ENCODE data around the gene IGFBP6.

The IGFBP6 gene

DNA sequence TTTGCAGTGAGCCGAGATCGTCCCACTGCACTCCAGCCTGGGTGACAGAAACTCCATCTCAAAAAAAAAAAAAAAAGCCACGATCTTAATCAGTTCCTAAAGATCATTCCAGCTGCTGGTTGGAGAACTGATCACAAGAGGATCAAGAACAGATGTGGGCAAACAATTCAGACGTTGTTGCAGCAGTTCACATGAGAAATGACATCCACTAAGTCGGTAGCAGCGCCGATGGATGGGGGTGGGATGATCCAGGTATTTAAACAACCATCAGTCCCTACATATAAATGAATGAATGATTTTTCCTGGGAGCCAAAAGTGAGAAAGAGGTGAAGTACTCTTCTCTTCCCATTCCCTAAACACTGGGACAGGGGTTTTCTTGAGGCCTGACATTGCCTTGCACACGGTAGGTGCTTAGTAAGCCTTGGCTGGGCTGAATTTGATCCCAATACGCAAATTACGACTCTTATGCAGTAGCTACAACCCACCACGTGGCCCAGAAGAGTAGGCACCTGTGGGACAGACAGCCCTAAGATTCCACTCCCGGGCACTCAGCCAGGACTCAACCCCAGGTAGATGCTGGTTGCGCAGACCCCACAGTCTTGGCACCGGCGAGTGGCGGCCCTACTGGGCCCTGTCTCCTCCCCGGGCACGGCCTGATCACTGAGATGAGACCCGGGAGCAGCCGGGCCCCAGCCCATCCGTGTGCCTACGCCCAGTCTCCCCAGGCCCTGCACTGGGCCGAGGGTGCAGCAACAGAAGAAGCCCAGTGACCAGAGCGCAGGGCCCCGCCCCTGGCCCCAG lies 18.8 kb upstream of the IGFBP6 start (continued):
- TF ChIP-seq, protein P1, sequence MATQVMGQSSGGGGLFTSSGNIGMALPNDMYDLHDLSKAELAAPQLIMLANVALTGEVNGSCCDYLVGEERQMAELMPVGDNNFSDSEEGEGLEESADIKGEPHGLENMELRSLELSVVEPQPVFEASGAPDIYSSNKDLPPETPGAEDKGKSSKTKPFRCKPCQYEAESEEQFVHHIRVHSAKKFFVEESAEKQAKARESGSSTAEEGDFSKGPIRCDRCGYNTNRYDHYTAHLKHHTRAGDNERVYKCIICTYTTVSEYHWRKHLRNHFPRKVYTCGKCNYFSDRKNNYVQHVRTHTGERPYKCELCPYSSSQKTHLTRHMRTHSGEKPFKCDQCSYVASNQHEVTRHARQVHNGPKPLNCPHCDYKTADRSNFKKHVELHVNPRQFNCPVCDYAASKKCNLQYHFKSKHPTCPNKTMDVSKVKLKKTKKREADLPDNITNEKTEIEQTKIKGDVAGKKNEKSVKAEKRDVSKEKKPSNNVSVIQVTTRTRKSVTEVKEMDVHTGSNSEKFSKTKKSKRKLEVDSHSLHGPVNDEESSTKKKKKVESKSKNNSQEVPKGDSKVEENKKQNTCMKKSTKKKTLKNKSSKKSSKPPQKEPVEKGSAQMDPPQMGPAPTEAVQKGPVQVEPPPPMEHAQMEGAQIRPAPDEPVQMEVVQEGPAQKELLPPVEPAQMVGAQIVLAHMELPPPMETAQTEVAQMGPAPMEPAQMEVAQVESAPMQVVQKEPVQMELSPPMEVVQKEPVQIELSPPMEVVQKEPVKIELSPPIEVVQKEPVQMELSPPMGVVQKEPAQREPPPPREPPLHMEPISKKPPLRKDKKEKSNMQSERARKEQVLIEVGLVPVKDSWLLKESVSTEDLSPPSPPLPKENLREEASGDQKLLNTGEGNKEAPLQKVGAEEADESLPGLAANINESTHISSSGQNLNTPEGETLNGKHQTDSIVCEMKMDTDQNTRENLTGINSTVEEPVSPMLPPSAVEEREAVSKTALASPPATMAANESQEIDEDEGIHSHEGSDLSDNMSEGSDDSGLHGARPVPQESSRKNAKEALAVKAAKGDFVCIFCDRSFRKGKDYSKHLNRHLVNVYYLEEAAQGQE (tag by site-specific recombination; IDR thresholded peaks at IDR 0.05), result no peak
- TF ChIP-seq ZNF211 (tag by site-specific recombination; IDR thresholded peaks at IDR 0.05; ENCODE audit: low read depth) (no peak), ZNF560 (tag by site-specific recombination; IDR thresholded peaks at IDR 0.05; ENCODE audit: borderline replicate concordance) (no peak), ZFP3 (tag by site-specific recombination; IDR thresholded peaks at IDR 0.05; ENCODE audit: low read depth) (0 out of 2 replicates have a peak, but pooled peaks have one; percentile 32), OSR2 (tag by site-specific recombination; IDR thresholded peaks at IDR 0.05) (0 out of 2 replicates have a peak, but pooled peaks have one; percentile 31), SCRT2 (tag by site-specific recombination; IDR thresholded peaks at IDR 0.05) (peak; percentile 94), ZNF664 (tag by site-specific recombination; IDR thresholded peaks at IDR 0.05) (0 out of 2 replicates have a peak, but pooled peaks have one; percentile 35), ZNF311 (tag by site-specific recombination; IDR thresholded peaks at IDR 0.05; ENCODE audit: borderline replicate concordance) (no peak), ZBTB48 (tag by site-specific recombination; IDR thresholded peaks at IDR 0.05) (peak; percentile 45), HOXA7 (CRISPR knock-in tag; IDR thresholded peaks at IDR 0.05; ENCODE audit: borderline replicate concordance) (no peak), ZBTB8A (tag by site-specific recombination; IDR thresholded peaks at IDR 0.05) (peak; percentile 80), ZNF707 (tag by site-specific recombination; IDR thresholded peaks at IDR 0.05) (no peak), ZFP69B (tag by site-specific recombination; IDR thresholded peaks at IDR 0.05) (peak; percentile 50; the same call in 1 of the 2 replicates)
- TF ChIP-seq, protein P2, sequence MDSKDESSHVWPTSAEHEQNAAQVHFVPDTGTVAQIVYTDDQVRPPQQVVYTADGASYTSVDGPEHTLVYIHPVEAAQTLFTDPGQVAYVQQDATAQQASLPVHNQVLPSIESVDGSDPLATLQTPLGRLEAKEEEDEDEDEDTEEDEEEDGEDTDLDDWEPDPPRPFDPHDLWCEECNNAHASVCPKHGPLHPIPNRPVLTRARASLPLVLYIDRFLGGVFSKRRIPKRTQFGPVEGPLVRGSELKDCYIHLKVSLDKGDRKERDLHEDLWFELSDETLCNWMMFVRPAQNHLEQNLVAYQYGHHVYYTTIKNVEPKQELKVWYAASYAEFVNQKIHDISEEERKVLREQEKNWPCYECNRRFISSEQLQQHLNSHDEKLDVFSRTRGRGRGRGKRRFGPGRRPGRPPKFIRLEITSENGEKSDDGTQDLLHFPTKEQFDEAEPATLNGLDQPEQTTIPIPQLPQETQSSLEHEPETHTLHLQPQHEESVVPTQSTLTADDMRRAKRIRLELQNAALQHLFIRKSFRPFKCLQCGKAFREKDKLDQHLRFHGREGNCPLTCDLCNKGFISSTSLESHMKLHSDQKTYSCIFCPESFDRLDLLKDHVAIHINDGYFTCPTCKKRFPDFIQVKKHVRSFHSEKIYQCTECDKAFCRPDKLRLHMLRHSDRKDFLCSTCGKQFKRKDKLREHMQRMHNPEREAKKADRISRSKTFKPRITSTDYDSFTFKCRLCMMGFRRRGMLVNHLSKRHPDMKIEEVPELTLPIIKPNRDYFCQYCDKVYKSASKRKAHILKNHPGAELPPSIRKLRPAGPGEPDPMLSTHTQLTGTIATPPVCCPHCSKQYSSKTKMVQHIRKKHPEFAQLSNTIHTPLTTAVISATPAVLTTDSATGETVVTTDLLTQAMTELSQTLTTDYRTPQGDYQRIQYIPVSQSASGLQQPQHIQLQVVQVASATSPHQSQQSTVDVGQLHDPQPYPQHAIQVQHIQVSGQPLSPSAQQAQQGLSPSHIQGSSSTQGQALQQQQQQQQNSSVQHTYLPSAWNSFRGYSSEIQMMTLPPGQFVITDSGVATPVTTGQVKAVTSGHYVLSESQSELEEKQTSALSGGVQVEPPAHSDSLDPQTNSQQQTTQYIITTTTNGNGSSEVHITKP (tag by site-specific recombination; IDR thresholded peaks at IDR 0.05), result 0 out of 2 replicates have a peak, but pooled peaks have one; percentile 31
- TF ChIP-seq, protein P3, sequence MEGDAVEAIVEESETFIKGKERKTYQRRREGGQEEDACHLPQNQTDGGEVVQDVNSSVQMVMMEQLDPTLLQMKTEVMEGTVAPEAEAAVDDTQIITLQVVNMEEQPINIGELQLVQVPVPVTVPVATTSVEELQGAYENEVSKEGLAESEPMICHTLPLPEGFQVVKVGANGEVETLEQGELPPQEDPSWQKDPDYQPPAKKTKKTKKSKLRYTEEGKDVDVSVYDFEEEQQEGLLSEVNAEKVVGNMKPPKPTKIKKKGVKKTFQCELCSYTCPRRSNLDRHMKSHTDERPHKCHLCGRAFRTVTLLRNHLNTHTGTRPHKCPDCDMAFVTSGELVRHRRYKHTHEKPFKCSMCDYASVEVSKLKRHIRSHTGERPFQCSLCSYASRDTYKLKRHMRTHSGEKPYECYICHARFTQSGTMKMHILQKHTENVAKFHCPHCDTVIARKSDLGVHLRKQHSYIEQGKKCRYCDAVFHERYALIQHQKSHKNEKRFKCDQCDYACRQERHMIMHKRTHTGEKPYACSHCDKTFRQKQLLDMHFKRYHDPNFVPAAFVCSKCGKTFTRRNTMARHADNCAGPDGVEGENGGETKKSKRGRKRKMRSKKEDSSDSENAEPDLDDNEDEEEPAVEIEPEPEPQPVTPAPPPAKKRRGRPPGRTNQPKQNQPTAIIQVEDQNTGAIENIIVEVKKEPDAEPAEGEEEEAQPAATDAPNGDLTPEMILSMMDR (tag by site-specific recombination; IDR thresholded peaks at IDR 0.05), result 0 out of 2 replicates have a peak, but pooled peaks have one; percentile 18

Measured in HEK293 (cell line).